MCF 10A (cell line): ENCODE measurements around the gene NEDD8. TPM values are rescaled to one million over a fixed set of nuclear protein-coding genes. Genes with fewer than 3 reads are reported as not detected.

Source experiments
- BruUV-seq: library from RNA; stranded (reverse); fragments of 400-500 nt; replicated peaks from 2 replicates; lab custom pipeline; 2021; lab: Mats Ljungman, UMichigan
- CTCF ChIA-PET: fragments of 300-600 bp; sonication (Branson Sonifier 250); formaldehyde crosslinking; extraction: SDS; loops from one replicate; lab custom pipeline; 2021; ENCODE audit warnings: antibody characterized with exemption, inconsistent platforms; lab: Yijun Ruan, JAX
- POLR2A ChIA-PET: fragments of 300-600, 350-650 bp; sonication (Branson Sonifier 250); formaldehyde crosslinking; extraction: SDS; loops from one replicate; lab custom pipeline; 2020; ENCODE audit warnings: antibody characterized with exemption, inconsistent platforms; lab: Yijun Ruan, JAX
- DNase-seq: peaks from one replicate; pipeline ENCODE4 v3.0.0-alpha.2; 2018; ENCODE audit not compliant: unreplicated experiment
- H3K27ac Mint-ChIP-seq: one replicate; pipeline ENCODE4 v1.8.0; 2022; ENCODE audit warnings: mild to moderate bottlenecking, low read depth, mixed read lengths; ENCODE audit not compliant: unreplicated experiment
- H3K27me3 Mint-ChIP-seq: one replicate; pipeline ENCODE4 v1.8.0; 2022; ENCODE audit warnings: mixed read lengths; ENCODE audit not compliant: insufficient read depth, unreplicated experiment
- H3K36me3 Mint-ChIP-seq: one replicate; pipeline ENCODE4 v1.8.0; 2022; ENCODE audit warnings: mild to moderate bottlenecking, moderate library complexity, mixed read lengths; ENCODE audit not compliant: insufficient read depth, unreplicated experiment
- H3K4me1 Mint-ChIP-seq: one replicate; pipeline ENCODE4 v1.8.0; 2022; ENCODE audit warnings: mixed read lengths; ENCODE audit not compliant: insufficient read depth, unreplicated experiment
- H3K4me3 Mint-ChIP-seq: one replicate; pipeline ENCODE4 v1.8.0; 2022; ENCODE audit warnings: mild to moderate bottlenecking, moderate library complexity, mixed read lengths; ENCODE audit not compliant: unreplicated experiment
- H3K9me3 Mint-ChIP-seq: one replicate; pipeline ENCODE4 v1.8.0; 2022; ENCODE audit warnings: mixed read lengths; ENCODE audit not compliant: unreplicated experiment
- CTCF ChIP-seq: fragments of 200-600 bp; IDR thresholded peaks from one replicate; pipeline ENCODE4 v1.8.0; 2022; ENCODE audit warnings: antibody characterized with exemption, mild to moderate bottlenecking; ENCODE audit not compliant: unreplicated experiment
- intact Hi-C: fragments of 100-400 bp; cut with micrococcal nuclease; formaldehyde crosslinking; loops from 2 replicates; pipeline ENCODE4 v1.14.1; 2022
- total RNA-seq: library from RNA; stranded (reverse); gene quantifications from 2 replicates; pipeline ENCODE4 v1.2.3, GENCODE V29; 2022

Gene NEDD8
- total RNA-seq, 1 experiment from 2014 or later: 243 TPM

- Mint-ChIP-seq H3K27me3 (no peaks in the 10 kb centered on the region), H3K9me3 (no peaks in the 10 kb centered on the region), H3K4me3 (no peak overlapping the region), H3K27ac (no peak overlapping the region), H3K36me3 (peaks cover 50% of the 10 kb centered on the region), H3K4me1 (no peaks in the 10 kb centered on the region)
- no peak for TF ChIP-seq CTCF
- no TSS peak for BruUV-seq
- CTCF ChIA-PET: interaction anchor here (0.6 to 2.5 kb wide), 5 partner anchors 10 to 253 kb away, joined by 3 to 22 read pairs (median 3); partner anchors contain the start of gene IRF9
- intact Hi-C loops: no loop called here
- POLR2A ChIA-PET: interaction anchor here (0.6 to 2.9 kb wide), 6 partner anchors 9 to 38 kb away, joined by 3 to 12 read pairs (median 3); partner anchors contain the start of genes EMC9, IPO4 and TM9SF1
- DNase-seq: no peak
Observed at GRCh38 chr14:24179294-24179960, 52.7 kb downstream of the NEDD8 start.

GRCh38 chr14:24178399-24179178 is 53.6 kb downstream of the NEDD8 start:
- Mint-ChIP-seq H3K27ac (no peak overlapping the region), H3K27me3 (no peaks in the 10 kb centered on the region), H3K36me3 (peaks cover 48% of the 10 kb centered on the region), H3K4me1 (no peaks in the 10 kb centered on the region), H3K4me3 (no peak overlapping the region), H3K9me3 (no peaks in the 10 kb centered on the region)
- no TSS peak for BruUV-seq
- ChIA-PET CTCF (interaction anchor here (0.9 to 1.8 kb wide), 4 partner anchors 10 to 31 kb away, joined by 3 to 6 read pairs (median 4); no protein-coding TSS in a partner anchor), POLR2A (interaction anchor here (0.6 to 2.9 kb wide), 3 partner anchors 10 to 24 kb away, joined by 3 to 8 read pairs (median 3); partner anchors contain the start of gene IPO4)
- no peak for TF ChIP-seq CTCF
- DNase-seq: no peak
- intact Hi-C loops: no loop called here

- BruUV-seq: no TSS peak
- no peak overlapping the region for H3K27ac Mint-ChIP-seq
- DNase-seq: no peak
- TF ChIP-seq CTCF: no peak
- ChIA-PET CTCF (interaction anchor here (0.9 to 1.8 kb wide), 2 partner anchors 18 to 30 kb away, joined by 4 to 6 read pairs; no protein-coding TSS in a partner anchor), POLR2A (no interaction called here)
- H3K9me3 Mint-ChIP-seq: no peaks in the 10 kb centered on the region
- peaks cover 44% of the 10 kb centered on the region for H3K36me3 Mint-ChIP-seq
- intact Hi-C loops: no loop called here
- no peaks in the 10 kb centered on the region for H3K4me1 Mint-ChIP-seq
- no peak overlapping the region for H3K4me3 Mint-ChIP-seq
- no peaks in the 10 kb centered on the region for H3K27me3 Mint-ChIP-seq
Observed at GRCh38 chr14:24177891-24178290, 54.3 kb downstream of the NEDD8 start.
